Brain microvascular endothelial cell (primary cell): Measurements from ENCODE around the gene CCDC6.
"Not testable (repeated sequence)": the region's sequence is repeated elsewhere in the genome, so short reads cannot be mapped to it uniquely, and the experiment has no call there.

ENCODE experiments used
- DNase-seq: peaks from one replicate; pipeline ENCODE4 v3.0.0-alpha.2; 2020
- H3K27ac ChIP-seq: fragments of 250-450 bp; sonication (Bioruptor Pico); 2 replicates; pipeline ENCODE4 v1.5.1; 2020; ENCODE audit warnings: mild to moderate bottlenecking, moderate library complexity
- H3K27me3 ChIP-seq: fragments of 250-450 bp; sonication (Bioruptor Pico); replicated peaks from 2 replicates; pipeline ENCODE4 v1.5.1; 2020; ENCODE audit warnings: mild to moderate bottlenecking
- H3K36me3 ChIP-seq: fragments of 250-450 bp; sonication (Bioruptor Pico); replicated peaks from 2 replicates; pipeline ENCODE4 v1.5.1; 2020; ENCODE audit warnings: mild to moderate bottlenecking
- H3K4me3 ChIP-seq: 2 replicates; pipeline ENCODE4 v1.5.1; 2011; ENCODE audit warnings: low read depth, mild to moderate bottlenecking, control low read depth, low read length, moderate library complexity
- CTCF ChIP-seq: IDR thresholded peaks from 2 replicates; pipeline ENCODE4 v1.5.1; 2011; ENCODE audit warnings: low read depth, mild to moderate bottlenecking, moderate library complexity, low read length, control low read depth, inconsistent platforms; ENCODE audit errors: missing control alignments
- in situ Hi-C: cut with HindIII; loops from 2 replicates; pipeline ENCODE4 v1.10.0; 2017; ENCODE audit warnings: low sequenced_read_pairs, low pct_ligation_motif_present

The CCDC6 gene

GRCh38 chr10:59750155-59750945 is 156.0 kb downstream of the CCDC6 start:
- no peak overlapping the region for H3K4me3 ChIP-seq
- H3K27me3 ChIP-seq: no peaks in the 10 kb centered on the region
- in situ Hi-C loops: no loop called here
- H3K27ac ChIP-seq: no peak overlapping the region
- no peaks in the 10 kb centered on the region for H3K36me3 ChIP-seq
- TF ChIP-seq CTCF: no peak
- DNase-seq: no peak

GRCh38 chr10:59748834-59749233 is 157.5 kb downstream of the CCDC6 start:
- no peak for TF ChIP-seq CTCF
- Histone ChIP-seq H3K4me3 (no peak overlapping the region), H3K27me3 (no peaks in the 10 kb centered on the region), H3K27ac (no peak overlapping the region), H3K36me3 (no peaks in the 10 kb centered on the region)
- in situ Hi-C loops: no loop called here
- no peak for DNase-seq

GRCh38 chr10:59745163-59745650 is 161.1 kb downstream of the CCDC6 start:
- in situ Hi-C loops: no loop called here
- Histone ChIP-seq H3K27ac (no peak overlapping the region), H3K36me3 (no peaks in the 10 kb centered on the region), H3K27me3 (no peaks in the 10 kb centered on the region), H3K4me3 (no peak overlapping the region)
- no peak for TF ChIP-seq CTCF
- no peak for DNase-seq

GRCh38 chr10:59744762-59745161 is 161.6 kb downstream of the CCDC6 start:
- H3K27ac ChIP-seq, H3K36me3 ChIP-seq, in situ Hi-C loops, H3K27me3 ChIP-seq, DNase-seq, H3K4me3 ChIP-seq: not testable (repeated sequence)

GRCh38 chr10:59744156-59744555 is 162.2 kb downstream of the CCDC6 start:
- H3K27ac ChIP-seq, DNase-seq, H3K4me3 ChIP-seq, H3K27me3 ChIP-seq, H3K36me3 ChIP-seq, in situ Hi-C loops: not testable (repeated sequence)

- Histone ChIP-seq H3K4me3 (no peak overlapping the region), H3K27ac (no peak overlapping the region), H3K36me3 (no peaks in the 10 kb centered on the region), H3K27me3 (no peaks in the 10 kb centered on the region)
- DNase-seq: no peak
- TF ChIP-seq CTCF: no peak
- in situ Hi-C loops: no loop called here
Observed at GRCh38 chr10:59741583-59741982, 164.8 kb downstream of the CCDC6 start.

GRCh38 chr10:59741048-59741447 is 165.3 kb downstream of the CCDC6 start:
- no peak for TF ChIP-seq CTCF
- no peak for DNase-seq
- no peaks in the 10 kb centered on the region for H3K36me3 ChIP-seq
- H3K4me3 ChIP-seq: no peak overlapping the region
- H3K27me3 ChIP-seq: no peaks in the 10 kb centered on the region
- H3K27ac ChIP-seq: no peak overlapping the region
- in situ Hi-C loops: no loop called here
